SK-N-SH (cell line): ENCODE results near the gene LPP. TPM values are rescaled to one million over a fixed set of nuclear protein-coding genes. Genes with fewer than 3 reads are reported as not detected.

Source experiments
- CTCF ChIA-PET: fragments of 300-600, 350-600 bp; formaldehyde crosslinking; extraction: SDS; loops from one replicate; lab custom pipeline; 2021; lab: Yijun Ruan, JAX
- POLR2A ChIA-PET: fragments of 350-600 bp; sonication (Branson Sonifier 250); formaldehyde crosslinking; extraction: SDS; loops from one replicate; lab custom pipeline; 2020; ENCODE audit warnings: antibody characterized with exemption, inconsistent platforms; lab: Yijun Ruan, JAX
- DNase-seq: peaks from one replicate; pipeline ENCODE4 v3.0.0; 2012
- H2AFZ ChIP-seq: fragments of 200-600 bp; sonication (generic); 2 replicates; pipeline ENCODE4 v1.8.1; 2016; ENCODE audit warnings: antibody characterized with exemption, mild to moderate bottlenecking, low read depth
- H3F3A ChIP-seq: fragments of 200-600 bp; sonication (generic); replicated peaks from 2 replicates; pipeline ENCODE3; 2016; ENCODE audit warnings: antibody characterized with exemption, mild to moderate bottlenecking; ENCODE audit not compliant: insufficient read depth
- H3K27ac ChIP-seq, 2 experiments: fragments of 200-500 bp in 1 of 2; fragments of 200-600 bp in 1 of 2; sonication (Bioruptor generic) in 1 of 2; sonication (generic), shearing (Covaris generic) in 1 of 2; 2 replicates each; pipeline versions ENCODE4 v1.5.1 to v1.6.1; 2014 to 2016; ENCODE audit warnings: low read depth in 2 of 2, inconsistent platforms in 1 of 2, low read length in 1 of 2, mild to moderate bottlenecking in 1 of 2, mixed read lengths in 1 of 2
- H3K27me3 ChIP-seq: fragments of 200-600 bp; sonication (generic), shearing (Covaris generic); 2 replicates; pipeline ENCODE4 v1.6.1; 2016; ENCODE audit warnings: mixed run types; ENCODE audit not compliant: insufficient read depth
- H3K36me3 ChIP-seq, 2 experiments: fragments of 200-500 bp in 1 of 2; fragments of 200-600 bp in 1 of 2; sonication (Bioruptor generic) in 1 of 2; sonication (generic) in 1 of 2; replicated peaks in 1 of 2; 2 replicates each; pipeline versions ENCODE3 to v1.5.1; 2014 to 2016; ENCODE audit warnings: low read length in 1 of 2, mild to moderate bottlenecking in 1 of 2; ENCODE audit not compliant: insufficient read depth in 2 of 2, control insufficient read depth in 1 of 2
- H3K4me1 ChIP-seq, 2 experiments: fragments of 200-500 bp in 1 of 2; fragments of 200-600 bp in 1 of 2; sonication (Bioruptor generic) in 1 of 2; sonication (generic), shearing (Covaris generic) in 1 of 2; 2 replicates each; pipeline versions ENCODE4 v1.5.1 to v1.6.1; 2014 to 2016; ENCODE audit warnings: low read depth in 1 of 2, low read length in 1 of 2, mixed run types in 1 of 2; ENCODE audit not compliant: insufficient read depth in 2 of 2, control insufficient read depth in 1 of 2
- H3K4me2 ChIP-seq: fragments of 200-600 bp; sonication (generic), shearing (Covaris generic); 2 replicates; pipeline ENCODE4 v1.6.1; 2017; ENCODE audit warnings: mixed run types
- H3K4me3 ChIP-seq, 2 experiments: fragments of 200-500 bp in 1 of 2; fragments of 200-600 bp in 1 of 2; sonication (Bioruptor generic) in 1 of 2; sonication (generic), shearing (Covaris generic) in 1 of 2; 2 replicates each; pipeline versions ENCODE4 v1.5.1 to v1.8.1; 2014 to 2016; ENCODE audit warnings: low read depth in 2 of 2, inconsistent platforms in 1 of 2, low read length in 1 of 2, mild to moderate bottlenecking in 1 of 2, mixed read lengths in 1 of 2, moderate library complexity in 1 of 2
- H3K79me2 ChIP-seq: fragments of 200-600 bp; sonication (generic); 2 replicates; pipeline ENCODE4 v1.8.1; 2017; ENCODE audit warnings: mild to moderate bottlenecking; ENCODE audit not compliant: insufficient read depth
- H3K9ac ChIP-seq: fragments of 200-600 bp; sonication (generic); 2 replicates; pipeline ENCODE4 v1.6.1; 2017; ENCODE audit warnings: mixed run types
- H3K9me2 ChIP-seq: fragments of 200-600 bp; sonication (generic); 2 replicates; pipeline ENCODE4 v1.6.1; 2017; ENCODE audit warnings: mixed run types
- H3K9me3 ChIP-seq: fragments of 200-600 bp; sonication (generic); 2 replicates; pipeline ENCODE4 v1.6.1; 2017; ENCODE audit warnings: mixed run types, mild to moderate bottlenecking, moderate library complexity
- H4K20me1 ChIP-seq: fragments of 200-600 bp; sonication (generic); 2 replicates; pipeline ENCODE4 v1.6.1; 2017; ENCODE audit warnings: mild to moderate bottlenecking, mixed run types; ENCODE audit not compliant: insufficient read depth
- CHD2 ChIP-seq: fragments of 150-350 bp; IDR thresholded peaks from 2 replicates; pipeline ENCODE4 v1.6.1; 2018; ENCODE audit warnings: low read length; ENCODE audit not compliant: partially characterized antibody
- ELF1 ChIP-seq: IDR thresholded peaks from 2 replicates; pipeline ENCODE4 v1.4.0; 2012
- EP300 ChIP-seq, 2 experiments: IDR thresholded peaks; 2 replicates each; pipeline versions ENCODE4 v1.4.0 to v1.6.1; 2012; ENCODE audit warnings: borderline replicate concordance in 1 of 2, low read depth in 1 of 2, low read length in 1 of 2
- FOSL2 ChIP-seq: IDR thresholded peaks from 2 replicates; pipeline ENCODE4 v1.4.0; 2012; ENCODE audit warnings: low read depth, mild to moderate bottlenecking, moderate library complexity, borderline replicate concordance
- FOXM1 ChIP-seq: IDR thresholded peaks from 2 replicates; pipeline ENCODE4 v1.4.0; 2012; ENCODE audit warnings: low read depth, mild to moderate bottlenecking
- GATA2 ChIP-seq: sonication (generic); formaldehyde crosslinking; IDR thresholded peaks from 2 replicates; pipeline ENCODE4 v1.5.0; 2020; ENCODE audit warnings: mild to moderate bottlenecking, missing genetic modification reagents
- JUND ChIP-seq: IDR thresholded peaks from 2 replicates; pipeline ENCODE4 v1.4.0; 2012
- MAX ChIP-seq: IDR thresholded peaks from 2 replicates; pipeline ENCODE4 v1.4.0; 2012; ENCODE audit warnings: low read depth
- NFIC ChIP-seq: IDR thresholded peaks from 2 replicates; pipeline ENCODE4 v1.4.0; 2012; ENCODE audit warnings: borderline replicate concordance
- PBX3 ChIP-seq: IDR thresholded peaks from 2 replicates; pipeline ENCODE4; 2012
- POLR2AphosphoS5 ChIP-seq: IDR thresholded peaks from 2 replicates; pipeline ENCODE4 v1.6.1; 2012; ENCODE audit warnings: low read depth, low read length
- REST ChIP-seq: IDR thresholded peaks from 2 replicates; pipeline ENCODE4 v1.6.1; 2012; ENCODE audit warnings: mild to moderate bottlenecking, low read depth, low read length, moderate library complexity
- RFX5 ChIP-seq: IDR thresholded peaks from 2 replicates; pipeline ENCODE4 v1.6.1; 2012; ENCODE audit warnings: mild to moderate bottlenecking, improper control_type of control experiment, low read length
- TCF12 ChIP-seq: IDR thresholded peaks from 2 replicates; pipeline ENCODE4 v1.4.0; 2012
- TEAD4 ChIP-seq: IDR thresholded peaks from 2 replicates; pipeline ENCODE4 v1.4.0; 2012; ENCODE audit warnings: mild to moderate bottlenecking, borderline replicate concordance; ENCODE audit not compliant: insufficient read depth
- YY1 ChIP-seq: IDR thresholded peaks from 2 replicates; pipeline ENCODE4 v1.4.0; 2012; ENCODE audit warnings: low read depth, mild to moderate bottlenecking
- WGBS: methylation state at CpG from one replicate; pipeline ENCODE4 v1.1.6; 2017; ENCODE audit warnings: low lambda C conversion rate; 5-methylcytosine and 5-hydroxymethylcytosine counted together
- polyA plus RNA-seq, 3 experiments: library from polyadenylated mRNA; depleted of rRNA; stranded (reverse); fragments of >200 nt; gene quantifications; 2 replicates each; pipeline ENCODE4 v1.2.3, GENCODE V29; 2012

The LPP gene
- polyA plus RNA-seq, 1 of the 3 experiments (the other 2 are of a cell fraction): 6.6 TPM

GRCh38 chr3:188624384-188624783 lies 470.4 kb downstream of the LPP start:
- Histone ChIP-seq H3K4me2 (no peak overlapping the region), H3K27ac (peak overlapping the region in 1 of 2 experiments; percentile 24; a peak in 1 of 4 replicates), H3F3A (peaks cover 18% of the 10 kb centered on the region), H3K9ac (no peak overlapping the region), H3K4me3 (no peak overlapping the region), H2AFZ (no peak overlapping the region), H3K9me3 (no peaks in the 10 kb centered on the region), H3K79me2 (peaks cover 34% of the 10 kb centered on the region), H3K36me3 (peaks cover 0 to 7% of the 10 kb centered on the region in 2 experiments), H3K4me1 (peaks cover 0 to 14% of the 10 kb centered on the region in 2 experiments; a peak in 1 of 4 replicates), H3K27me3 (no peaks in the 10 kb centered on the region), H3K9me2 (no peaks in the 10 kb centered on the region), H4K20me1 (no peaks in the 10 kb centered on the region)
- no peak for DNase-seq
- ChIA-PET POLR2A (no interaction called here), CTCF (no interaction called here)
- TF ChIP-seq PBX3: no peak
- no peak for TF ChIP-seq MAX
- no peak for TF ChIP-seq JUND
- TF ChIP-seq ELF1: no peak
- TF ChIP-seq POLR2AphosphoS5: no peak
- no peak for TF ChIP-seq CHD2
- no peak for TF ChIP-seq TEAD4
- TF ChIP-seq FOSL2: no peak
- 56% methylated on average over 3 of the region's 3 CpGs for whole genome bisulfite sequencing

GRCh38 chr3:188624828-188625227 lies 470.9 kb downstream of the LPP start:
- CTCF ChIA-PET: no interaction called here
- Histone ChIP-seq H3K4me3 (no peak overlapping the region), H3K4me1 (peaks cover 0 to 14% of the 10 kb centered on the region in 2 experiments; a peak in 1 of 4 replicates), H3K9ac (no peak overlapping the region), H3K79me2 (peaks cover 30% of the 10 kb centered on the region), H3K4me2 (no peak overlapping the region), H3F3A (peaks cover 18% of the 10 kb centered on the region), H3K9me2 (no peaks in the 10 kb centered on the region), H3K27me3 (no peaks in the 10 kb centered on the region), H2AFZ (no peak overlapping the region), H3K36me3 (peaks cover 0 to 12% of the 10 kb centered on the region in 2 experiments), H3K27ac (peak overlapping the region in 1 of 2 experiments; percentile 24; a peak in 1 of 4 replicates), H4K20me1 (no peaks in the 10 kb centered on the region), H3K9me3 (no peaks in the 10 kb centered on the region; the same call in 1 of the 2 replicates)
- DNase-seq: no peak
- no peak for TF ChIP-seq YY1
- TF ChIP-seq EP300 (IDR thresholded peaks at IDR 0.05; ENCODE audit: borderline replicate concordance in 1 of 2, low read depth in 1 of 2, low read length in 1 of 2): no peak
- no peak for TF ChIP-seq REST
- no peak for TF ChIP-seq JUND
- no peak for TF ChIP-seq RFX5
- TF ChIP-seq GATA2: no peak
- TF ChIP-seq TCF12: peak; percentile 54
- no peak for TF ChIP-seq NFIC
- no peak for TF ChIP-seq FOXM1
- POLR2A ChIA-PET: no interaction called here
